ENCODE results near the gene CBX7.

GRCh38 chr22:39125622-39126021 lies 26.9 kb downstream of the CBX7 start:
- no peak for TF ChIP-seq POLR2A (IDR thresholded peaks at IDR 0.05; ENCODE audit: low read depth, low read length)
- TF ChIP-seq POLR2AphosphoS5 (IDR thresholded peaks at IDR 0.05; ENCODE audit: low read depth, low read length): no peak
